OCI-LY3 (cell line): ENCODE measurements around the gene FLRT3.

Source experiments
- EZH2phosphoT487 ChIP-seq: fragments of 200-600 bp; shearing (Covaris generic); IDR thresholded peaks from 2 replicates; pipeline ENCODE4 v1.6.1; 2018; ENCODE audit warnings: antibody characterized with exemption, mixed run types, low read depth
- TF ChIP-seq, protein P1 (sequence below): fragments of 200-600, 300-600 bp; sonication (generic); IDR thresholded peaks from 2 replicates; pipeline ENCODE4 v1.5.1; 2014; ENCODE audit warnings: antibody characterized with exemption, low read length, low read depth

DNA sequence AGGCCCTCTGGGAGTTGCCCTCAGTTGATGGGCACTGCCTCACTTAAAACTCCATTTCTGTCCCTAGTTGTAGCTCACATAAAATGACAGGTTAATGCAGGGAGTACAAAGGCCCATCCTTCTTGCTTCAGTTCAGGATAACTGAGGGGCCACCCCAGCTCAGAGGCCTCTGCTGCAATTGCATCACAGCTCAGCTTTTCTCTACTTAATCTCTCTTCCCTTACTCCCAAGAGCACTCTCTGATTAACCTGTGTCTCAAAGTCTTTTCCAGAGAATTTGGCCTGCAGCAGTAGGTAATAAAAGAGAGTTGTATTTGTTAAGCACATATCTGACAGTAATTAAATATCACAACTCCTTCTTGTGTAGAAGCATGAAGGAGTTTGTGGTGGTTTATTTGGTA is 40.9 kb upstream of the FLRT3 start:
- TF ChIP-seq, protein P1, sequence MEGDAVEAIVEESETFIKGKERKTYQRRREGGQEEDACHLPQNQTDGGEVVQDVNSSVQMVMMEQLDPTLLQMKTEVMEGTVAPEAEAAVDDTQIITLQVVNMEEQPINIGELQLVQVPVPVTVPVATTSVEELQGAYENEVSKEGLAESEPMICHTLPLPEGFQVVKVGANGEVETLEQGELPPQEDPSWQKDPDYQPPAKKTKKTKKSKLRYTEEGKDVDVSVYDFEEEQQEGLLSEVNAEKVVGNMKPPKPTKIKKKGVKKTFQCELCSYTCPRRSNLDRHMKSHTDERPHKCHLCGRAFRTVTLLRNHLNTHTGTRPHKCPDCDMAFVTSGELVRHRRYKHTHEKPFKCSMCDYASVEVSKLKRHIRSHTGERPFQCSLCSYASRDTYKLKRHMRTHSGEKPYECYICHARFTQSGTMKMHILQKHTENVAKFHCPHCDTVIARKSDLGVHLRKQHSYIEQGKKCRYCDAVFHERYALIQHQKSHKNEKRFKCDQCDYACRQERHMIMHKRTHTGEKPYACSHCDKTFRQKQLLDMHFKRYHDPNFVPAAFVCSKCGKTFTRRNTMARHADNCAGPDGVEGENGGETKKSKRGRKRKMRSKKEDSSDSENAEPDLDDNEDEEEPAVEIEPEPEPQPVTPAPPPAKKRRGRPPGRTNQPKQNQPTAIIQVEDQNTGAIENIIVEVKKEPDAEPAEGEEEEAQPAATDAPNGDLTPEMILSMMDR = no peak
- TF ChIP-seq EZH2phosphoT487 = no peak
